Omental fat pad (tissue), 4 donors: Measurements from ENCODE around the gene RUNX1. TPM values are rescaled to one million over a fixed set of nuclear protein-coding genes. Genes with fewer than 3 reads are reported as not detected.

Source experiments
- ATAC-seq: fragments of 150-250 bp; one replicate; pipeline ENCODE4 v1.9.1; 2016; ENCODE audit warnings: mild to moderate bottlenecking, moderate library complexity; ENCODE audit not compliant: low FRiP score
- DNase-seq: peaks from one replicate; pipeline ENCODE4 v3.0.0-alpha.2; 2019; ENCODE audit warnings: low spot score
- total RNA-seq, 4 donors: library from RNA; depleted of rRNA; stranded (reverse); fragments of >200 nt; gene quantifications; one replicate each; pipeline ENCODE4 v1.1.0, GENCODE V29; 2016
- TF ChIP-seq, protein P1 (sequence below), 3 donors: fragments of 450-650 bp; IDR thresholded peaks; one replicate each; pipeline ENCODE4 v1.5.1; 2016 to 2017; ENCODE audit warnings: antibody characterized with exemption in 3 of 3, mild to moderate bottlenecking in 3 of 3, moderate library complexity in 2 of 3

The RUNX1 gene
- total RNA-seq, 4 donors from 2014 or later: 21.1 to 75.9 (median 30.2) TPM

- peak; percentile 67 for ATAC-seq
- DNase-seq: no peak
- TF ChIP-seq, protein P1, sequence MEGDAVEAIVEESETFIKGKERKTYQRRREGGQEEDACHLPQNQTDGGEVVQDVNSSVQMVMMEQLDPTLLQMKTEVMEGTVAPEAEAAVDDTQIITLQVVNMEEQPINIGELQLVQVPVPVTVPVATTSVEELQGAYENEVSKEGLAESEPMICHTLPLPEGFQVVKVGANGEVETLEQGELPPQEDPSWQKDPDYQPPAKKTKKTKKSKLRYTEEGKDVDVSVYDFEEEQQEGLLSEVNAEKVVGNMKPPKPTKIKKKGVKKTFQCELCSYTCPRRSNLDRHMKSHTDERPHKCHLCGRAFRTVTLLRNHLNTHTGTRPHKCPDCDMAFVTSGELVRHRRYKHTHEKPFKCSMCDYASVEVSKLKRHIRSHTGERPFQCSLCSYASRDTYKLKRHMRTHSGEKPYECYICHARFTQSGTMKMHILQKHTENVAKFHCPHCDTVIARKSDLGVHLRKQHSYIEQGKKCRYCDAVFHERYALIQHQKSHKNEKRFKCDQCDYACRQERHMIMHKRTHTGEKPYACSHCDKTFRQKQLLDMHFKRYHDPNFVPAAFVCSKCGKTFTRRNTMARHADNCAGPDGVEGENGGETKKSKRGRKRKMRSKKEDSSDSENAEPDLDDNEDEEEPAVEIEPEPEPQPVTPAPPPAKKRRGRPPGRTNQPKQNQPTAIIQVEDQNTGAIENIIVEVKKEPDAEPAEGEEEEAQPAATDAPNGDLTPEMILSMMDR (IDR thresholded peaks at IDR 0.05): peak in 2 of 3 donors; percentile 27 to 85
Observed at GRCh38 chr21:34889676-34890469, 159.2 kb downstream of the RUNX1 start.

DNA sequence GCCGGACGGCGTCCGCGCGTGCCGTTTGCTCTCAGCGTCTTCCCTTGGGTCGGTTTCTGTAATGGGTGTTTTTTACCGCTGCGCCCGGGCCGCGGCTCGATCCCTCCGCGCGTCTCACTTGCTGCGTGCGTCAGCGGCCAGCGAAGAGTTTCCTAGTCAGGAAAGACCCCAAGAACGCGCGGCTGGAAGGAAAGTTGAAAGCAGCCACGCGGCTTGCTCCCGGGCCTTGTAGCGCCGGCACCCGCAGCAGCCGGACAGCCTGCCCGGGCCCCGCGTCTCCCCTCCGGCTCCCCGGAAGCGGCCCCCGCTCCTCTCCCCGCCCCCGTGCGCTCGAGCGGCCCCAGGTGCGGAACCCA, 159.8 kb downstream of the RUNX1 start:
- TF ChIP-seq, protein P1 (IDR thresholded peaks at IDR 0.05): no peak
- DNase-seq (no peak), ATAC-seq (no peak)

DNA sequence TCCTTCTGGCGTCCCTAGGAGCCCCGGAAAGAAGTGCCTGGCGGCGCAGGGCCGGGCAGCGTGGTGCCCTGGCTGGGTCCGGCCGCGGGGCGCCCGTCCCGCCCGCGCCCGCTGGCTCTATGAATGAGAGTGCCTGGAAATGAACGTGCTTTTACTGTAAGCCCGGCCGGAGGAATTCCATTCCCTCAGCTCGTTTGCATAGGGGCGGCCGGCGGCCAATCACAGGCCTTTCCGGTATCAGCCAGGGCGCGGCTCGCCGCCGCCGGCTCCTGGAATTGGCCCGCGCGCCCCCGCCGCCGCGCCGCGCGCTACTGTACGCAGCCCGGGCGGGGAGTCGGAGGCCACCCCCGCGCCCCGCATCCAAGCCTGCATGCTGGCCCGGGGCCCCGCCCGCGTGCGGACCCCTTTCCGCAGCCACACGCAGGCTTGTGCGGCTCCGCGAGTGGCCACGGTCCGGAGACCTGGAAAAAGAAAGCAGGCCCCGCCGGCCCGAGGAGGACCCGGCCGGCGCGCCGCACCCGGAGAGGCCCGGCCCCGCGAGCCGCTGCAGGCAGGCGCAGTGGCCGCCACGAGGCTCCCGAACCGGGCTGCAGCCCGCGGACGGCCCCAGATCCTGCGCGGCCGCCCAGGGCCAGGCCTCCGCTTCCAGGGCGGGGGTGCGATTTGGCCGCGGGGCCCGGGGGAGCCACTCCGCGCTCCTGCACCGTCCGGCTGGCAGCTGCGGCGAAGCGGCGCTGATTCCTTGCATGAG, 160.4 kb downstream of the RUNX1 start:
- DNase-seq: peak; percentile 76
- ATAC-seq: peak; percentile 73
- TF ChIP-seq, protein P1 (IDR thresholded peaks at IDR 0.05): no peak

GRCh38 chr21:34887725-34888568, 161.2 kb downstream of the RUNX1 start:
- peak; percentile 72 for ATAC-seq
- peak; percentile 64 for DNase-seq
- TF ChIP-seq, protein P1 (IDR thresholded peaks at IDR 0.05): no peak

- TF ChIP-seq, protein P1 (IDR thresholded peaks at IDR 0.05): no peak
- ATAC-seq: no peak
- no peak for DNase-seq
Observed at GRCh38 chr21:34887105-34887442, 162.0 kb downstream of the RUNX1 start.

GRCh38 chr21:34886240-34887104, 162.6 kb downstream of the RUNX1 start:
- DNase-seq: no peak
- ATAC-seq: no peak
- TF ChIP-seq, protein P1 (IDR thresholded peaks at IDR 0.05): no peak
